ENCODE measurements around the gene RHO.
"Not testable (repeated sequence)": the region's sequence is repeated elsewhere in the genome, so short reads cannot be mapped to it uniquely, and the experiment has no call there.

Gene RHO

DNA sequence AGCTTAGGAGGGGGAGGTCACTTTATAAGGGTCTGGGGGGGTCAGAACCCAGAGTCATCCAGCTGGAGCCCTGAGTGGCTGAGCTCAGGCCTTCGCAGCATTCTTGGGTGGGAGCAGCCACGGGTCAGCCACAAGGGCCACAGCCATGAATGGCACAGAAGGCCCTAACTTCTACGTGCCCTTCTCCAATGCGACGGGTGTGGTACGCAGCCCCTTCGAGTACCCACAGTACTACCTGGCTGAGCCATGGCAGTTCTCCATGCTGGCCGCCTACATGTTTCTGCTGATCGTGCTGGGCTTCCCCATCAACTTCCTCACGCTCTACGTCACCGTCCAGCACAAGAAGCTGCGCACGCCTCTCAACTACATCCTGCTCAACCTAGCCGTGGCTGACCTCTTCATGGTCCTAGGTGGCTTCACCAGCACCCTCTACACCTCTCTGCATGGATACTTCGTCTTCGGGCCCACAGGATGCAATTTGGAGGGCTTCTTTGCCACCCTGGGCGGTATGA is at the start of gene RHO:
Gene RHO, plus strand, starts transcription at position 51 of the 512 bp plus-strand sequence. Its CDS starts 95 bp downstream, at position 146.
- no peak for DNase-seq (ENCODE audit: low spot score)

DNA sequence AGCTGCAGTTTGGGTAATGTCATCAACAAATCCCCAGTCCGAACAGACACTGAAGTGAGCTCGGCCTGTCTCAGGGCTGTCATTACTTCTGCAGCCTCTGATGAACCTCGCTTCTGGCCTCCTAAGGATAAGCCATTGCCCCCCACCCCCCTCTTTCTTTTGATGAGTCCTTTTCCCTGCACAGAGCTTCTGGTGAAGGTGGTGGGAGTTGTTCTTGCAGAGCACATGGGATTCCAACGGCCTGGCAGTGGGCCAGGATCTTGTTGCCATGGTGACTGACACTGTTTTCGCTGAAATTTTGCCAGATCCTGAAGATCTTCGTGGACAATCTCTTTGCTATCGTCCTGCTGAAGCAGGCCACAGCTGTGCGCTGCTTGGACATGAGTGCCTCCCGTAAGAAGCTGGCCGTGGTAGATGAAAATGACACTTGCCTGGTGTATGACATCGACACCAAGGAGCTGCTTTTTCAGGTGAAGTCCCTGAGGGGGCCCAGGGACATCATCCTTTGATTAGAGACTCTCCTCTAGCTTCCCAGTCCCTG is 47.1 kb upstream of the RHO start:
- DNase-seq (ENCODE audit: low spot score) = not testable (repeated sequence)

DNA sequence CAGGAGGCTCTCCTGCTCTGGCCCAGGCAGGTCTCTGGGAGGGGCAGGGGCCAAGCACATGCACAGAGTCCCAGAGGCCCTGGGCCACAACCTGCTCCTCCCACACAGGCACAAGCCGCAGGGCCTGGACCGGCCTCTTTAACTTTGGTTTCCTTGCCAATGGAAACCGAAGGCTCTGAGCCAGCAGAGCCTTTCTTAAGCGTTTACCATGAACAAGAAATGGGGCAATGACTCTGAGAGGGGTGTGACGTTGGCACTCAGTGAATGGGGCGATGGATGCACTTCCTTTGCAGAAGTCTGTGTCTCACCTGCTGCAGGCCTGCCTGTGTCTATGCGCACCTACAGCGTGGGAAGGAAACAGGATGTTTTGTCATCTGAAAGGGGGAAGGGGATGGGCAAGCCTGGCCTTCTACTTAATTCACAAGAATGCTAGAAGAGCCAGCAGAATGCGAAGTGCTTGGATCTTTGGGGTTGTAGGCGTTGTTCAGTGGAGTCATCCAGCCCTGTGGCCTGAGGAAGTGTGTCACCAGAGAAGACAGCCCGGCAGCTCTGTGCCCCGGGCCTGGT is 46.6 kb upstream of the RHO start:
- peak; percentile 2 for DNase-seq (ENCODE audit: low spot score)

DNA sequence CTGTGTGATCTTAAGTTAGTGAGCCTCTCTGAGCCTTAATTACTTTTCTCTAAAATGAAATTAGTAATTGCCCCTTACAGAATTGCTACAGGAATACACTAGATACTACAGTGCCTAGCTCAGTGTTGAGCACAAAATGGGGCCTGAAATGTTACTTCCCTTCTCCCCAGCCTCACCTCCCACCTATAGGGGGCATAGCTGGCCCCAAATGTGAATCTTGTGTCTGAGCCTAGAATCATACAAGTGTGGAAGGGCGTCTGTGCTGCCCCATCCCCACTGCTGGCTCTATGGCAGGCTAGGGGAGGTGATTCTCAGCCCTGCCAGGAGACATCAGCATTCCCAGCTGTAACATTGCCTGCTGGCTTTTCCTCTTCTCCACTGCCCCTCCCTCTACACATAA is 45.7 kb upstream of the RHO start:
- DNase-seq (ENCODE audit: low spot score) = no peak

DNA sequence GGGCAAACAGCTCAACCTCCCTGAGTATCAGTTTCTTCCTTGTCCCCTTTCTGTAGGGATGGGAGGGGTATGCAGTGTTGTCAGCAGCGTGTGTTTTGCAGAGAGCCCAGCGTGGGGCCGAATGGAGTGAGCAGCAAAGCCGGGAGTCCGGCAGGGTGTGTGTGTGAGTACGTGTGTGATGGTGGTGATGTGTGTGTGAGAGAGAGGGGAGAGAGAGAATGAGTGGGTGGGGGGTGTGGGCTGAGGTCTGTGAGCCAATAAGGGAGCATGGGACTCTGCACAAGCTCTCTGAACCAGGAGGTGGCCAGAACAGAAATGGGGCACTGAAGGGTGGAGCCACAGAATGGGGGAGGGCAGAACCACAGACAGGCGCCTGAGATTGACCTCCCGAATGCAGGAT is 44.6 kb upstream of the RHO start:
- DNase-seq (ENCODE audit: low spot score) = no peak

DNA sequence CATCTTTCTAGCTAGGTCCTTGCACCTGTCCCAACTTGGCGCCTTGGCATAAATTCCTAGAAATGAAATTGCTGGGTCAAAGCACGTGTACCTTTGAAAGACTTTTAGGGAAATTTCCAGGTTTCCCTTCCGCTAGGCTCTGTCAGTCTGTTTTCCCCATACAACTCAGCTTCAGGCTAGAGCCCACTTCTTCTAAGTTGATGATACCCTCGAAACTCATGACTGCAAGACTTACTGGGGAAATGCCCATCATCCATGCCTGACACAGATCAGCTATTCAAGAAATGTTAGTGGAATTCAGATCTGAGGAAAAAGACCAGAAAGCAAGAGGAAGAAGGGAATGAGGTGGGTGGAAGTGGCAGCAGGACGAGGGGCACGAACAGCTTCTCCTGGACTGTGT is 43.3 kb upstream of the RHO start:
- DNase-seq (ENCODE audit: low spot score) = not testable (repeated sequence)

DNA sequence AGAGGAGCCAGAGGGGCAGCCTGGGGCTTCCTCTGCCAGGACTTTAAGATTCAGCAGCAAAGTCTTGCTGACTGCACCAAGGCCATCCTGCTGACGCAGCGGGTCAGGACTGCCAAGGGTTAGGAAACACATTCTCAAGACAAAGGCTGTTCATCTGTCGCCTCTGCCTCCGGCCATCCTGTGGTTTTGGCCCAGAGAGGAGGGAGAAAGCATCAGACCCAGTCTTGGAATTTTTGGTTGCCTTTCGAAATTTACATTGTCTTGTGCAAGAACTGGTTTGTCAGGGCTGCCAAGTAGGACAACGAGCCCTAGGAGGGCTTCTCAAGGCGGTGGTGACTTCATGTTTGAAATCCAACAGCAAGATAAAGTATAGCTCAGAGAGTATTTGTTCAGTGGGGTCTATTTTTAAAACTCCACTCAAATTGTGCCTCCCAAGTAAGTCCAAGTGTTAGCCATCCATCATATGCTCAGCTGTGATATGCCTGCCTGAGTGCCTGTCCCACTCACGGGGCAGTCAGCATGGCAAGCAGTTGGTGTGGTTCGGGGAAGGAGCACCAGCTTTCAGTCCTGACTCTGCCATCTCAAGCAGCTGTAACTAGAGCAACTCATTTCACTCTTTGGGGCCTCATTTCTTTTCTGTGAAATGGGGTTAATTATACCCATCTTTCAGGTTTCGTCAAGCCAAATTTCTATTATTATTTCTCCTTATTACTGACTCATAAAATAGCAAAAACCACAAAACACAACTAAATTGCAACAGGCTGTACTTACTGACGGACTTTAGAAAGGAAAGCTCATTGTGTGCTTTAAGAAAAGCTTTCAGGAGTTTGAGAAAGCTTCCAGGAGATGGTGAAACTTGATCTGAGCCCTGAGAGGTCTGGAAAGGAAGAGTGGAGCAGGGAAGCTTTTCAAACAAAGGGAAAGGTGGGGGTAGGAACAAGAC is 42.4 kb upstream of the RHO start:
- DNase-seq (ENCODE audit: low spot score) = peak; percentile 32

DNA sequence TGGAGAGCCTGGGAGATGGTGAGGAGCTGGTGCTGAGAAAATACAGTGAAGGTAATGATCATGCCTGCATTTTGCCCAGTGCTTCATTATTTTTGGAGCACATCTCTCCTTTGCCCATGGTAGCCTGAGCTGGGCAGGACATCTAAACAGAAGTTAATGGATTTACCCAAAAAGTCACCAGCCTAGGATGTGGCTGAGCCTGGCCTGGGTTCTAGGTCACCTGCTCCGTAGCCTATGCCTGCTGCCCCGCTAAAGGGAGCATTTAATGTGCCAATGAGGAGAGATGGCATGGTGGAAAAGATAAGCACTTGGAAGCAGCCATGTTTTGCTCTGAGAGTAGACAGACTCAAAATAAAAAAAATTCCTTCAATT is 41.8 kb upstream of the RHO start:
- DNase-seq (ENCODE audit: low spot score) = no peak

DNA sequence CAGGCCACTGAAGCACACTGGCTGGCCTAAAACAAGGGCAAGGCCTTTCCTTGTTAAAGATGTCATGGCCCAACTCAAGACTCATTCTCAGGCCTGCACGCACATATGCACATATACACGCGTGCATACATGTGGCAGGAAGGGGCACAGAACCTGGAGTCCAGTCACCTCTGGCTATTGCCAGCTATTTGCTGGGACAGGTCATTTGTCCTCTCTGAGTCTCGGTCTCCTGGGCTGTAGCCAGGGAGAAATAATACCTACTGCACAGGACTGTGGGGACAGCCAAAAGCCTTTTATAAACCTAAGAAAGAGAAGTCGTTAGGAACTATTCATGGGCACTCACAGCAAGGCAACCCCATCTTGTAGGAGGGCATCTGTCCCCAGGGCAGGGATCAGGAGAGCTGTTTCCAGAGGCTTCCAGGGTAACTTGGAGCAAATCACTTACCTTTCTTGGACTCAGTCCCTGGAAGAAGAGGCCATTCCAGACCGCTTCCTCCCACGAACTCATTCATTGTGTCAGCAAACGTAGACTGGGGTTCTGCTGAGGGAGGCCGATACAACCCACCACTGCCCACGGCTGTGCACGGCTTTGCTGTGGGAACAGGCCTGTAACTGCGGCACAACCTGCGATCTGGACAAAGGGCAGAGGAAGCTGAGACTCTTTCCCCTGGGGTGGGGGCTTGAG is 41.1 kb upstream of the RHO start:
- no peak for DNase-seq (ENCODE audit: low spot score)

DNA sequence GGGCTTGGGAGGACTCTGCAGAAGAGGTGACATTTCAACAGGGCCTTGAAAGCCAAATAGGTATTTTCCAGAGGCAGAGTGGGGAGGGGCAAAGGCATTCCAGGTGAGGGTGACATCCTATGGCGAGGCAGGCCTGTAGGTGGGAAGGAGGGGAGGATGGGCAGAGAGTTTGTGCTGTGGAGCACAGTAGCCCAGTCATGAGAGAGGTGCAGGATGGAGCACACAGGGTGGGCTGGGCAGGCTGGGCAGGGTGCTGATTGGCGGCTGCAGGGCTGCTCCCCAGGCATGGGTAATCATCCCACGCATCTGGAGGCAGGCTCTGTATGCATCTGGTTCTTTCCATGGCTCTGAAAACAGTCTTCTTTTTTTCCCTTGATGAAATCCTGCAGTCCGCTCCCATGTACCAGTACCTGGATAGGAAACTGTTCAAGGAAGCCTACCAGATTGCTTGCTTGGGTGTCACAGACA is 40.5 kb upstream of the RHO start:
- not testable (repeated sequence) for DNase-seq (ENCODE audit: low spot score)

DNA sequence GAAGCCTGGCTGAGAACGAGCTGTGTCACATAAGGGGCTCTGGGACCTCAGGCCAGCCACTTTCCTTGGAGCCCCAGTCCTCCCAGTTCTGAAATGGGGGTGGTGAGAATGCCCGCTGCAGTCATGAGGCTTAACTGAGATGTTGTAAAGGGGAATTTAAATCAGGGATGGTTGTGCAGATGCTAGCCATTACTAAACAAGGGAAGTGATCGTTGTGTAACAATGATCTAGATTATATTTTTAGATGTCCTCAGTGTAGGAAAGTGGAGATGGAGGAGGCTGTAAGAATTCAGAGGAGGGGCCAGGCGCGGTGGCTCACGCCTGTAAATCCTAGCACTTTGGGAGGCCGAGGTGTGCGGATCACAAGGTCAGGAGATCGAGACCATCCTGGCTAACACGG is 39.2 kb upstream of the RHO start:
- not testable (repeated sequence) for DNase-seq (ENCODE audit: low spot score)

DNA sequence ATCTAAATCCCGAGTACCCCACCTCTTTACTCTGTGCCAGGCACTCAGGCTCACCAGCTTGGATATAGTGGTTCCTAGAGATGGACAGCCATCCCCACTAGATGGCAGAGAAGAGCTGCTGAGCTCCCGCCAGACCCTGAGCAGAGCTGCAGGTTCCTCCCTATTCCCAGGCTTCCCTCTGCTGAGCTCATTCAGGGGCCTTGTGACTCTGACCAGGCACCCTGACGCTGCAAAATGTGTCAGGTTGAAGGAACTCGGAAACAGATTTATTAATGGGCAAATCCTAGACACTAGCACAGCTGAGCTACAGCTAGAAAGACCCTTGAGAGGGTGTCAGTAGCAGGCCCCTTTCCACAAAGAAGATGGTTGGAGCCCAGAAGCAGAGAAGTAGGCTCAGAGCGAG is 38.2 kb upstream of the RHO start:
- DNase-seq (ENCODE audit: low spot score) = peak; percentile 59

DNA sequence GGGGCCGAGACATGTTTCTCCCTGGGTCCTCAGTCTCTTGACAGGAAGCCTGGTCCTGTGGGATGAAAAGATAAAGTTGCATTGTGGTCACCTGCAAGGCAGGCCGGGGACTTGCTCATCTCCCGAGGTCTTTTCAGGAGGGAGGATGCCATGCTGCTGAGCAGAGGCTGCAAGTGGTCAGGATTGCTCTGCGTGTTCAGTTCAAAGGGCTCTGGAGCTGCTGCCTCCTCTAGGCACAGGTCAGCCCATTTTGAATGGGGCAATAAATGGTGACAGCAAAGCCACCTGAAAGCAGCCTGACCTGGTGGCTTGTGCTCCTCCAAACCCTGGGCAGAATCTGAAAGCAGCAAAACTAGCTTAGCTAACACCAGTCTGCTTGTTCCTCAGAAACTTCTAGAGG is 37.4 kb upstream of the RHO start:
- DNase-seq (ENCODE audit: low spot score) = not testable (repeated sequence)

DNA sequence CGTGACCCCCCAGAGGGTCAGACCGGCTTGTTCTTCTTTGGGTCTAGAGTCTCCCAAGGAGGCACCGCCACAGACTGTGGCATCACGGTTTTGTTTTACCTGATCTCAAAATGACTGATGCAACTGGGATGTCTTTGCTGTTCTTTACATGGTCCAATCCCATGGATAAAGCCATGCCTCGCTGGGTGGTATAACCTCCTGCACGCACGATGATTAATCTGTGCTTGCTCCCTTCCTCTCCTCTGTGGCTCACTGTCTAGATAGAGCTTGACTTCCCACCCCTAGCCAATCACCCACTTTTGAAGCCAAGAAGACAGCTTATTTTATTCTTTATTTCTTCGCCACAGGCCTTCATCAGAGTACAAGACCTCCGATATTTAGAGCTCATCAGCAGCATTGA is 36.6 kb upstream of the RHO start:
- no peak for DNase-seq (ENCODE audit: low spot score)

DNA sequence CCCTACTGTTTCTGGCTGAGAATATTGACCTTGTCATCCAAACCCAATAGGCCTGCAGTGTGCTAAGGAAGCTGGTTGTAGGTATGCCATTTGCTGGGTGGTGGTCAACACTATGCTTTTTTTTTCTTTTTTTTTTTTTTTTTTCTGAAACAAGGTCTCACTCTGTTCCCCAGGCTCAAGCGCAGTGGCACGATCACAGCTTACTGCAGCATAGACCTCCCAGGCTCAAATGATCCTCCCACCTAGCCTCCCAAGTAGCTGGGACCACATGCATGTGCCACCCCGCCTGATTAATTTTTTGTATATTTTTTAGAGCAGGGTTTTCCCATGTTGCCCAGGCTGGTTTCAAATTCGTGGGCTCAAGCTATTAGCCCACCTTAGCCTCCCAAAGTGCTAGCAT is 35.7 kb upstream of the RHO start:
- DNase-seq (ENCODE audit: low spot score) = no peak

DNA sequence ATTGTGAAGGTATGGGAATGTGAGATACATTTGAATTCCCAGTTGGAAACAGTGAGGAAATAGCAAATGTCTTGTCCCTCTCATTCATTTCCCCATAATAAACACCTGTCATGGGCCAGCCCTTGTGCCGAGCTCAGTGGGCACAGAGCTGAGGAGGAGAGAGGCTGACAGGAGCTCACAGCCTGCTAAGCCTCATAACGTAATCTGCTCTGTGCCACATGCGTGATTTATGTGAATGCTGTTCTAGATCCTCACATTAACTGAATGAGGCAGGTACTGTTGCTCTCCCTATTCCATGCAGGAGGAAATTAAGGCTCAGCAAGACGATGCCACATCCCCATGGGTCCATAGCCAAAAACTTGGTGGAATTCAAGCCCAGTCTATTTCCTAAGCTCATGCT is 35.2 kb upstream of the RHO start:
- no peak for DNase-seq (ENCODE audit: low spot score)

DNA sequence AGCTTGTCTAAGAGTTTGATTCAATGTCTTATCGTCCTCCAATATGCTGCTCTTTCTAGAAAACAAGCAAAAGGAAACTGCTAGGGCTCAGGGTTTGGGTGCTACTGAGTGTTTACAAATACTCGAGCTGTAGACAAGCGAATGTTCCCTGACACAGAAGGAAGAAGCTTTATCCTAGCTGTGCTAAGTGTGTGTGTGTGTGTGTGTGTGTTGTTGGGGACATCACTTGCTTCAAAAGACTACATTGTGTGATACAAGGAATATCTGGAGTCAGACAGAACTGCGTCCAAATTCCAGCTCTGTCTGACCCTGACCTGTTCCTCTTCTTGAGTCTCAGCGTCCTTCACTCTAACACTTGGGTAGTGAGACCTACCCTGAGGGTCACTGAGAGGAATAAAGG is 33.9 kb upstream of the RHO start:
- DNase-seq (ENCODE audit: low spot score) = not testable (repeated sequence)

DNA sequence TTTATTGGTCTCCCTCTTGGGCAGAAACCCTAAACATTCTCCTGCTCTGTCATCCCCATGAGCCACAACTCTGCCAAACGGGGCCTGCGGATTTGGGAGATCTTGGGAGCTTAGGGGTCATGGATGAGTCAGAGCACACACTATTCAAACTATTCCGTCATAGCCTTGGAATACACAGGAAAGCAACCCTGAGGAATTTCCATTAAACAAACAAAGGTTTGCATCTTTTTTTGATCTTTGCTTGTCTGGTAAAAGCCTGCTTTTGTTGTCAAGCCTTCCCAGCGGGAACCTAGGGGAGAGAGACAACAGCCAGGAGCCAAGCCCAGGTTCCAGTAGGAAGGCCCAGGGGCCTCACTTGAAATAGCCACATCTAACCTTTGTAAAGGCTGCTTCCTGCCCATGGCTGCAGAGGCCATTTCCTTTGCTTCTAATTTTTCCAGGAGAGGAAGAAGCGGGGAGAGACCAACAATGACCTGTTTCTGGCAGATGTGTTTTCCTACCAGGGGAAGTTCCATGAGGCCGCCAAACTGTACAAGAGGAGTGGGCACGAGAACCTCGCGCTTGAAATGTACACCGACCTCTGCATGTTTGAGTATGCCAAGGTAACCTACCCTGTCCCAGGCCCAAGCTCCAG is 33.3 kb upstream of the RHO start:
- DNase-seq (ENCODE audit: low spot score) = not testable (repeated sequence)

DNA sequence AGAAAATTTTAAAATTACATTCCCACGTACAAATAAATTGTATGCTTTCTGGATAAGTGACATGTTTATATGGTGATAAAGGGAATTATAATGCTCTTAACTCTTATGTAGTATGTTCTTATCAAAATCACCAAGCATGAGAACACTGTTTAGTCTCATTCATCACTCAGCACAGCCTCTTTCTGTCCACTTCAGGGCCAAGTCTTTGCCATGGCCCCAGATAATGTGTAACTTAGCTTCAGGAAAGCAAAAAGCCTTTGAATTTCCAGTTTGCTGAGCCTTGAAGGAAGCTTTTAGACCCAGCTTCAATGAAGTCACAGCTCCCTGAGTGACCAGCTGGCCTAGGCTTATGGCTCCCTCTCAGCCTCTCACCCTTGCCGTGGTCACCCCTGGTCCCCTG is 30.6 kb upstream of the RHO start:
- DNase-seq (ENCODE audit: low spot score) = not testable (repeated sequence)

DNA sequence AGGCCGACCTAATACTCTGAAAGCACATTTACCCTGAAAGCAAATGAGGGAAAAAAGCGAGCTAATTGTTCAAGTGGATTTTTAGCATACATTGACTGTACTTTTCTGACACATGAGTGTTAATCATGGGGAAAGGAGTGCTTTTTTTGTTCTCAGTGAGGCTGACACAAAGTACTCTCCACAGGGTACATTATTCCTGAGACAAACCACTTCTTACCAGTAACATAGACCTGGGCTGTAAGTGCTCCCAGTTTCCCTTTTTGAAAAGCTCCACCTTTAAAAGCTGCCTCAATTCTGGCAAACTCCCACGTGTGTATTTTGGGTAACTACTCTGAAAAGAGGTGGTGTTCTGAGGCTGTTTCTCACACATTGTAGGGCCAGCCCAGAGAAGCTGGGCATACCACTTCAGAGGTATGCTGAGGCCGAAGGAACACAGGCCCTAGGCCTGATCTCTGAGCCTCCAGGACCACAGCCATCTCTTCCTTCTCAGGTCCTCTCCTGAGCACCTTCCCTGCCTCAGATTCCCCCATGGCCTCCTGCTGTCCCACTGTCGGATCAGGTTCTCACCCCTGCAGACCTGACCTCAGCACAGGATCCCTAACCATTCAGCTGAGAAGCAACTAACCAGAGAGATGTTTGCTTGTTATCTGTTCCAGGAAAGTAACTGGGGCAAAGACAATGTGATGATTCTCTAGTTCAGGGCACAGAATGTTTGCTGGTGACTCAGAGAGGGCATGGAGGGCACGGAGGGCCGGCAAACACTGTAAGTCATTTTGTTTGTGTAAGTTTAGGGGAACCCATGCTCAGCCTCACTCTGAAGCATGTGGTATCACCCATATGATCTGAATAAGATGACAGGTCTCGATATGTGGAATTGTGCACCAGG is 29.6 kb upstream of the RHO start:
- DNase-seq (ENCODE audit: low spot score) = not testable (repeated sequence)
